T-helper 22 cell (primary cell): ENCODE results near the gene GTPBP1.

Source experiments
- DNase-seq: peaks from one replicate; pipeline ENCODE4 v3.0.0-alpha.2; 2020; ENCODE audit warnings: low read depth

The GTPBP1 gene

GRCh38 chr22:38761202-38762162 is 55.7 kb downstream of the GTPBP1 start:
- DNase-seq, result no peak

- DNase-seq, result no peak
Observed at GRCh38 chr22:38762551-38762983, 56.8 kb downstream of the GTPBP1 start.

GRCh38 chr22:38766076-38766777 is 60.5 kb downstream of the GTPBP1 start:
- DNase-seq, result no peak

DNA sequence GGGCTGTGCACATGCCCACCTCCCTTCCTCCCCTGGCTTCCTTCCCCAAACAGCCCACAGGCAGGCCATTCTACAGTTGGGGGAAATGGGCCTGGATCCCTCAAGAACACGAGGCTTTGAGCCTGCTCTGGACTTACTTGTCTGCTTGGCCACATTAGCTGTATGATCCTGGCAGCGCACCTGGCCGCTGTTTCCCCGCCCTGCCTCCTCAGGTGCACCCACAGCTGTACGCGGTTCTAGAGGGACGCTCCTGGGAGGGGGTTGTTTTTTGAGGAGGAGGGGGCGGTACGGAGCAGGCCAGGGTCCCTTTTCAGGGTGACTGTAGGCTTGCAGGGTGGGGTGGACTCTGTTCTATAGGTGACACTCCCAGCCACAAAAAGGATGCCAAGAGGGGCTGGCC is 61.6 kb downstream of the GTPBP1 start:
- no peak for DNase-seq

- no peak for DNase-seq
Observed at GRCh38 chr22:38768036-38768435, 62.3 kb downstream of the GTPBP1 start.

- no peak for DNase-seq
Observed at GRCh38 chr22:38770257-38770949, 64.7 kb downstream of the GTPBP1 start.

GRCh38 chr22:38772623-38772873 is 66.8 kb downstream of the GTPBP1 start:
- no peak for DNase-seq

GRCh38 chr22:38773363-38773946 is 67.7 kb downstream of the GTPBP1 start:
- DNase-seq, result no peak

DNA sequence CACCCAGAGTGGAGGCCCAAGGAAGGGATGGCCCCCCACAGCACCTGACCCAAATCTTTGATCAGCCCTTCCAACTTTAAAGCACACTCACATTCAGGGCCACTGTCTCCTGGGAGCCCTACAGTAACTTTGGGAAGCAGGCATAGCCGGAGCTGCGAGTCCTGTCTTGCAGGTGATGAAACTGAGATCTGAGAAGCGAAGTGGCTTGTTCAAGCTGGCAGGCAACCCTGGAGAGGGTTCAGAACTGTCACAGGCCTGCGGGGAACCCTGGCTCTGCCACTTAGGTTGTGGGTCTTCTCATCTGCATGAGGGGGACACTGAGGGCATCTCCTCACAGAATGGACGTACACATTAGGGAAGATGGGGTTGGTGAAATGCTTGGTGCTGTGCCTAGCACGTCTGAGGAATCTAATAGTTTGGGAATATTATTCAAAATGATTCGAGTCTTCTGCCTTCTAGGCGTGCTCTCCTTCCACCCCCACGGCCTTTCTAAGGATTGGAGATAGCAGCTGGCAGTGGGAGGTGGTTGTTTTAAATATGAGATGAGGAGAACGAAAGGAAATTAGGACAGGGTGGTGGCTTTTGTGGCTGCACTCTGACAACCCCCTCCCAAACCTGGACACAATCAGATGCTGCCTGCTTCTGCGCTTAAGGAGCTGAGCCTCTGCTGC is 68.9 kb downstream of the GTPBP1 start:
- no peak for DNase-seq

- no peak for DNase-seq
Observed at GRCh38 chr22:38775656-38776055, 69.9 kb downstream of the GTPBP1 start.

DNA sequence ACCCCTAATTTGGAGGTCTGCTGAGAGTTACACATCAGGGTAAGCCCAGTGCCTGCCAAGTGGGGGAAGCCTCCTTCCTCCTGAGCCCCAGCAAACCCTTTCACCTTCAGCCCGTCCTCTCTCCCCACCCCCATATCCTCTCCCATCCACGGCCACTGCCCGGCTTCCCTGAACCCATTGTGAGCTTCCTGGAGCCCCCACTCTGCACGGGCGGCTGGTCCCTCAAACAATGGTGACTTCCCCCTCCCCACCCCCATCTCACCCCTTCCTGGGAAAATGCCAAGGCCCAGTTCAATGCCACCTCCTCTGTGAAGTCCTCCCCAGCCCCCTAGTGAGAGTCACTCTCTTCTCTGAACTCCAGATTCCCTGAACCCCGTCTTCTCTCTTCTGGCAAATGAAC is 70.3 kb downstream of the GTPBP1 start:
- no peak for DNase-seq

DNA sequence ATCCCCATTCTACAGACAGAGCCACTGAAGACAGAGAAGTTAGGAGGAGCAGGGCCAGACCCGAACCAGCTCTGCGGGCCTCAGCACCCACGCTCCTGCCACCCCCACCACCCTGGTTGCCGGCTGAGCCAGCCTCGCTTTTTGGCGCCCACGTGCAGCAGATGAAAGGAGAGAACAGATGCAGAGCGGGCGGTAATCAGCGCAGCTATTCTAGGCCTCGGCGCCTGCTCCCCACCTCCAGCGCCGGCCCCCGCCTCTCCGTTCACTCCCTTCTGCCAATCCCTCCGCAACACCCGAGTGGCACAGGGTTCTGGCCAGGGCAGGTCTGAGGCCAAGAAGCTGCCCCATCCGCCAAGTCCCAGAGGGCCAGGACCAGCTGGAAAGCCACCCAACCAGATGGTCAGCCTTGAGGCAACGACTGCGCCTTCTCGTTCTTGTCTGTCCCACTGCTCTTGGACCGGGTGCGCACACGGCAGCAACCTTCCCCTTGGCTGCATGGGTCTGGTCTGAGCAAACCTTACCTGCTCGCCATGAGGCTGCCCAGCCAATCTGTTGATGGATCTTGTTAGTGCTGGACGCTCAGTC is 71.4 kb downstream of the GTPBP1 start:
- DNase-seq, result no peak

- no peak for DNase-seq
Observed at GRCh38 chr22:38781033-38781432, 75.3 kb downstream of the GTPBP1 start.

- no peak for DNase-seq
Observed at GRCh38 chr22:38782402-38783094, 76.8 kb downstream of the GTPBP1 start.
